ENCODE data around the gene LAPTM4A. TPM values are rescaled to one million over a fixed set of nuclear protein-coding genes. Genes with fewer than 3 reads are reported as not detected.

Gene LAPTM4A
- total RNA-seq, 1 donor: 251 TPM

DNA sequence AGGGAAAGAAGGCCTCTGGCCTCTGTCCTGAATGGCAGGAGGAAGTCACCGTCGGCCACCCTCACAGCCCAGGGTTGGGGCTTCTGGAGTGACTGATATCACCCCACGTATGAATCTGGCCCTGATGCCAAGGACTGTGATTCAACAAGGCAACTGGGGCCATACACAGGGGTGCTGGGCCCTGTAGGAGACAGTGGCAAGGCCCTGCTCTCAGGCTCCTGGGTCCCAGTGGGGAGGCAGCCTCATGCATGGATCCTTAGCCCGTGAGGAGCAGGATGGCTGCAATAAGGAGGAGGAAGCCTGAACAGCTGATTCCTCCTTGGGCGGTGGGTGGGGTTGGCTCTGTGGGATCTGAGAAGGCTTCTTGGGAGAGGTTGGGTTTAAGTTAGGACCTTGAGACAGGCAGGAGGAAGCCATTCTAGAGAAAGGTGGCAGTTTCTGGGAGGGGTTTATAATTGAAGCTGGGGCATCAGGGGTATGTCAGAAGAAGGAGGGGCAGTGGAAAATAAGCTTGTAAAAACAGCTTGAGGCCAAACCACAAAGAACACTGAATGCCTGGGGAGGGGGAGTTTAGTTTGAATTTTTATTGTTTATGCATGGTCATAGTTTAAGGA is 42.8 kb upstream of the LAPTM4A start:
- no peak overlapping the region for H3K4me3 ChIP-seq (ENCODE audit: low read depth, low read length)
- TF ChIP-seq, protein P1, sequence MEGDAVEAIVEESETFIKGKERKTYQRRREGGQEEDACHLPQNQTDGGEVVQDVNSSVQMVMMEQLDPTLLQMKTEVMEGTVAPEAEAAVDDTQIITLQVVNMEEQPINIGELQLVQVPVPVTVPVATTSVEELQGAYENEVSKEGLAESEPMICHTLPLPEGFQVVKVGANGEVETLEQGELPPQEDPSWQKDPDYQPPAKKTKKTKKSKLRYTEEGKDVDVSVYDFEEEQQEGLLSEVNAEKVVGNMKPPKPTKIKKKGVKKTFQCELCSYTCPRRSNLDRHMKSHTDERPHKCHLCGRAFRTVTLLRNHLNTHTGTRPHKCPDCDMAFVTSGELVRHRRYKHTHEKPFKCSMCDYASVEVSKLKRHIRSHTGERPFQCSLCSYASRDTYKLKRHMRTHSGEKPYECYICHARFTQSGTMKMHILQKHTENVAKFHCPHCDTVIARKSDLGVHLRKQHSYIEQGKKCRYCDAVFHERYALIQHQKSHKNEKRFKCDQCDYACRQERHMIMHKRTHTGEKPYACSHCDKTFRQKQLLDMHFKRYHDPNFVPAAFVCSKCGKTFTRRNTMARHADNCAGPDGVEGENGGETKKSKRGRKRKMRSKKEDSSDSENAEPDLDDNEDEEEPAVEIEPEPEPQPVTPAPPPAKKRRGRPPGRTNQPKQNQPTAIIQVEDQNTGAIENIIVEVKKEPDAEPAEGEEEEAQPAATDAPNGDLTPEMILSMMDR (IDR thresholded peaks at IDR 0.05; ENCODE audit: insufficient read depth, low read length): no peak
- no peak for DNase-seq (ENCODE audit: low read depth)

DNA sequence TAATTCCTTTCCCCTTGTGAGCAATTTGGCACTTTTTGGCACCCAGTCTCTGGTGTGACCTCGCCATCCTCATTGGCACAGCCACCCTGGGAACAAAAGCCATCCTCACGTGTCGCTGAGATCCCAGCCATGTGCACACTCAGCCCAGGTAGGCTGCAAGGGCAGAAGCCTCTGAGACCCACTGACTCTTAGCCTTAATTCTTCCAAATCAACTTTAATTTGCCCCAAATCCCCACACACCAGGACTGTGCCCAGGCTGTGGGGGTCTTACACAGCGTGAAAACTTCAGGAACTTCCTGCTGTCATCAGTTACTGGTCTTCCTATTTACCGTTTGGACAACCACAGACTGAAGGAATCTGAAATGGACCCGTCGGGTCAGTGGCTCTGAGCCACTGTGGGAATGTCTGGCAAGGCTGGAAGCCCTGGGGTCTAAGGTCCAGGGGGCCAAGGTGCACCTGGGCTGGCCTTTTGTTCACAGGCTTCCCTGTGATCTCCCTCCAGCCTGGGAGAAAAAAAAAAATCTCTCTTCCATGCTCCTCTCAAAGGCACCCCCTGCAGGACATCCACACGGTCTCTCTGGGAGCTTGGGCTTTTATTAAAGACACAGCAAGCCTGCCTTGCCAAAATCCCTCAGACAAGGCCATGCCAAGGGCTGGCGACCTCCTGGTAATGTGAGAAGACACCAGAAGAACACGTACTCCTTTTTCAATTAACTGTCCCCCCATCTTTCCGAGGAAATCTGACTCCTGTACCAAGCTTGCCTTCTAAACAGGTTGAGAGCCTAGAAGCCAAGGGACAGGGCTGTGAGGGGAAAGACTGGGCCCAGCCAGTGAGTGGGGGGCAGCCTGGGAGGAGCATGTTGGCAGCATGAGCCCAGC is 42.1 kb upstream of the LAPTM4A start:
- no peak overlapping the region for H3K4me3 ChIP-seq (ENCODE audit: low read depth, low read length)
- DNase-seq (ENCODE audit: low read depth): peak; percentile 88
- TF ChIP-seq, protein P1 (IDR thresholded peaks at IDR 0.05; ENCODE audit: insufficient read depth, low read length): peak; percentile 77

DNA sequence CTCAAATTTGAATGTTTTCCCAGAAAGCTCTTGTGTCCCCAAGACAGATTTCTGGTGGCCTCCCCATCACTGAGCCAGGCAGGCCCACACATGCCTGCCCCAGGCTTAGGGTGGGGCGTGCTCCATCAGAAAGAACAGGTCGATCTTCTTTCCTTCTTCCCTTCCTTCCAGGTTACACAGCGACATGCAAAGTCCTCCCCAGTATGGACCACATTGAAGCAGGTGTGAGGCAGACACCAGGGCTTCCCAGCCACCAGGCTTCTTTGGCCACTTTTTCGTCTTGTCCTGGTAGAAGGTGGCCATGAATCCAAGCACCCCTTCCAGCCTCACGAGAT is 41.4 kb upstream of the LAPTM4A start:
- TF ChIP-seq, protein P1 (IDR thresholded peaks at IDR 0.05; ENCODE audit: insufficient read depth, low read length): no peak

DNA sequence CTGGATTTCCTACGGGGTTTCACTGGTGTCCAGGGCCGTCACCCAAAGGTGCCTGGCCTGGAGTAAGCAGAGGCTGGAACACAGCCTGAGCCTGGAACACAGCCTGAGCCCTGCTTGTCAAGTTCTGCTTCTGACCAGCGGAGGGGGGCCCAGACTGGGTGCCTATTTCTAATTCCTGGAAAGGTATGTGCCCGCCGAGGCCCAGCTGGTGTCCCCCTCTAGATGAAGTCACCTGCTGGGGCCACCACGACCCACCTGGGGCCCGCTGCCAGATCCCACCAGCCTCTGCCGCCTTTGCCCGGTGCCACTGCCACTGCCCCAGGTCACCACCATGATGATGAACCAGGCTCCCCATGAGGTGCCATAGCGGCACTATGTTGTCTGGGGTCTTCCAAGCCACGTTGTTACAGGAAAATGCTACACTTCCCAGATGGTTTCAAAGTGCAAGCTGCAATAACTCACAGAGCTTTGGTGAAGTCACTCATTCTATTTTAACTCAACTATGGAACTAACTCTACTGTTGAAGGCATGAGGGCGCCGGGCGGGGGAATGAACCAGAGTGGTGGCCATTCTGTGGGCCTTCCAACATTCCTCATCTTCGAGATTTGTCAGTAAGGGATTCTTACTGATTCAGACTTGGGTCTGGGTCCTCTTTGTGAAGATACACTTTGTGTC is 40.9 kb upstream of the LAPTM4A start:
- no peak overlapping the region for H3K4me3 ChIP-seq (ENCODE audit: low read depth, low read length)
- DNase-seq (ENCODE audit: low read depth): no peak
- TF ChIP-seq, protein P1 (IDR thresholded peaks at IDR 0.05; ENCODE audit: insufficient read depth, low read length): no peak

More for the DNA sequence above, 41.4 kb upstream of the LAPTM4A start:
- H3K4me3 ChIP-seq (ENCODE audit: low read depth, low read length): no peak overlapping the region
- DNase-seq (ENCODE audit: low read depth): no peak

DNA sequence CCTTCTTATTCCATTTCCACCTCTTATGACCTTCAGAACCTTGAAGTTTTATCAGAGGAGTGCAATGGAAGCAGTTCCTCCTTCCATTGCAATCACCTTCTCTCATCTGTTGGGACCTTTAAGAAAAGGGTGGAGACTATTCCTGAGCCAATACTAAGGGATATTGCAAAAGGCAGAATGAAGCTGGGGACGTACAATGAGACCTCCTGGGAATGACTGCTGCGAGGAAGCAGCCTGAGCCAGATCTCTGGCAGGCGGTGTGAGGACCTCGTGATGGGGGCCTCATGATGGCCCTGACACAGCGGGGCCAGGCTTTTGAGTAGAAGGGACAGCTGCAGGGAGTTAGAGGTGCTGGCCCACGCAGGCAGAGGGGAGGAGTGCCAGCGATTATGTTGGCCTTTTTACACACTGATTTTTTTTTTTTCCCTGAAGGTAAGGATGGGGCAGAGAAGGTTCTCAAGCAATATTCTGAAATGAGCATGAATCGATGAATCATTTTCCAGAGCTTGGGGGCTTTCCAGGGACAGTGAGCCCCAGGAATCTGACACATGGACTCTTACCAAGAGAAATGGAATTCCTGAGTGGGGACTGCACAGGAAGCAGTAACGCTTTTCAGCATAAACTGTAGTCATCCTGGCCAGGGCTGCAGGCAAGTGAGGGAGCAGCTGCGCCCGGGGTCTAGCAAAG is 40.0 kb upstream of the LAPTM4A start:
- peak overlapping the region; percentile 43 for H3K4me3 ChIP-seq (ENCODE audit: low read depth, low read length)

More for the DNA sequence above, 40.0 kb upstream of the LAPTM4A start:
- TF ChIP-seq, protein P1 (IDR thresholded peaks at IDR 0.05; ENCODE audit: insufficient read depth, low read length): no peak
- DNase-seq (ENCODE audit: low read depth): peak; percentile 98

All from fibroblast of the aortic adventitia (primary cell).